Ishikawa (cell line): ENCODE measurements around the gene AKAP8L.

Source experiments
- CEBPB ChIP-seq: IDR thresholded peaks from 2 replicates; pipeline ENCODE4 v1.6.1; 2012
- CREB1 ChIP-seq: IDR thresholded peaks from 2 replicates; pipeline ENCODE4 v1.6.1; 2012; ENCODE audit warnings: low read depth
- EGR1 ChIP-seq: IDR thresholded peaks from 2 replicates; pipeline ENCODE4 v1.6.1; 2012
- EP300 ChIP-seq: IDR thresholded peaks from 2 replicates; pipeline ENCODE4 v1.6.1; 2012; ENCODE audit warnings: borderline replicate concordance
- FOXM1 ChIP-seq: IDR thresholded peaks from 2 replicates; pipeline ENCODE4 v1.6.1; 2012; ENCODE audit warnings: low read depth, borderline replicate concordance
- MAX ChIP-seq: IDR thresholded peaks from 2 replicates; pipeline ENCODE4 v1.6.1; 2012
- NFIC ChIP-seq: IDR thresholded peaks from 2 replicates; pipeline ENCODE4 v1.6.1; 2012
- RAD21 ChIP-seq: IDR thresholded peaks from 2 replicates; pipeline ENCODE4 v1.6.1; 2012; ENCODE audit warnings: low read depth
- REST ChIP-seq: IDR thresholded peaks from 2 replicates; pipeline ENCODE4 v1.6.1; 2012; ENCODE audit warnings: low read depth, mild to moderate bottlenecking
- TAF1 ChIP-seq: IDR thresholded peaks from 2 replicates; pipeline ENCODE4 v1.6.1; 2012; ENCODE audit warnings: low read depth, mild to moderate bottlenecking
- TCF12 ChIP-seq: IDR thresholded peaks from 2 replicates; pipeline ENCODE4 v1.6.1; 2012; ENCODE audit warnings: low read depth
- TEAD4 ChIP-seq: IDR thresholded peaks from 2 replicates; pipeline ENCODE4 v1.6.1; 2012
- USF1 ChIP-seq: IDR thresholded peaks from 2 replicates; pipeline ENCODE4 v1.6.1; 2012
- YY1 ChIP-seq: IDR thresholded peaks from 2 replicates; pipeline ENCODE4 v1.6.1; 2012; ENCODE audit warnings: low read depth
- ZBTB7A ChIP-seq: IDR thresholded peaks from 2 replicates; pipeline ENCODE4 v1.6.1; 2012; ENCODE audit warnings: low read depth

AKAP8L gene

GRCh38 chr19:15390814-15391213, 28.0 kb downstream of the AKAP8L start:
- TF ChIP-seq REST (no peak), CEBPB (no peak), MAX (no peak), NFIC (no peak), TCF12 (no peak), CREB1 (no peak), TAF1 (no peak), RAD21 (no peak), YY1 (no peak)

GRCh38 chr19:15381864-15382263, 36.9 kb downstream of the AKAP8L start:
- TF ChIP-seq TCF12 (no peak), EP300 (no peak), USF1 (no peak), FOXM1 (no peak), ZBTB7A (no peak), MAX (no peak), NFIC (no peak), TEAD4 (no peak), CREB1 (no peak), RAD21 (no peak), YY1 (no peak), CEBPB (no peak), REST (no peak), TAF1 (no peak), EGR1 (no peak)

GRCh38 chr19:15381429-15381828, 37.4 kb downstream of the AKAP8L start:
- TF ChIP-seq USF1 (no peak), EGR1 (no peak), CEBPB (no peak), EP300 (no peak), REST (no peak)

- peak; percentile 42; the same call in 1 of the 2 replicates for TF ChIP-seq EGR1
- TF ChIP-seq USF1: peak; percentile 47; the same call in 1 of the 2 replicates
- TF ChIP-seq MAX: peak; percentile 20; the same call in 1 of the 2 replicates
- TF ChIP-seq EP300: peak; percentile 33; the same call in 1 of the 2 replicates
- TF ChIP-seq ZBTB7A: peak; percentile 66; the same call in 1 of the 2 replicates
- no peak for TF ChIP-seq TEAD4
- TF ChIP-seq YY1: no peak
- TF ChIP-seq NFIC: no peak
Measured at GRCh38 chr19:15379999-15380647, 38.7 kb downstream of the AKAP8L start.
